Measurements from ENCODE around the gene RPP14. TPM values are rescaled to one million over a fixed set of nuclear protein-coding genes. Genes with fewer than 3 reads are reported as not detected.

Gene RPP14
- total and polyA plus RNA-seq, 2 of the 4 experiments (the other 2 are of a cell fraction), result 6.6 to 7.8 TPM

- Histone ChIP-seq H3K56ac (ENCODE audit: extremely low read depth, insufficient read depth, low read length) (no peak overlapping the region), H3K79me1 (ENCODE audit: low read depth in 1 of 2, low read length in 2 of 2) (no peaks in the 10 kb centered on the region), H3K9me1 (ENCODE audit: insufficient read depth, low read length) (no peaks in the 10 kb centered on the region; the same call in 1 of the 2 replicates), H3K36me3 (ENCODE audit: control insufficient read depth, insufficient read depth, low read length) (peaks cover 3% of the 10 kb centered on the region; the same call in 1 of the 2 replicates), H3K14ac (replicated peaks; ENCODE audit: low read depth, low read length) (no peak overlapping the region), H3K27me3 (ENCODE audit: control insufficient read depth, insufficient read depth, low read length) (peaks cover 11% of the 10 kb centered on the region; the same call in 1 of the 2 replicates), H3K9ac (ENCODE audit: low read depth, low read length) (no peak overlapping the region), H3K23ac (ENCODE audit: low read depth, low read length) (no peak overlapping the region), H3K27ac (ENCODE audit: insufficient read depth, low read length) (no peak overlapping the region), H4K91ac (ENCODE audit: insufficient read depth, low read depth, low read length) (no peak overlapping the region), H4K8ac (ENCODE audit: low read depth in 2 of 2, low read length in 2 of 2) (no peak overlapping the region), H2AFZ (replicated peaks; ENCODE audit: low read length, poor library complexity) (no peak overlapping the region), H2BK20ac (ENCODE audit: low read depth, low read length) (no peak overlapping the region), H2BK15ac (ENCODE audit: low read depth, low read length) (no peak overlapping the region), H3K9me3 (ENCODE audit: control insufficient read depth, insufficient read depth, low read length) (peaks cover 4% of the 10 kb centered on the region), H3K4me3 (ENCODE audit: insufficient read depth, low read depth, low read length) (no peak overlapping the region), H2AK9ac (replicated peaks; ENCODE audit: low read depth, low read length, poor library complexity) (no peak overlapping the region), H4K5ac (ENCODE audit: low read depth, low read length) (no peak overlapping the region), H4K20me1 (ENCODE audit: insufficient read depth, low read length) (no peaks in the 10 kb centered on the region), H2AK5ac (ENCODE audit: low read depth, low read length) (no peak overlapping the region), H3K4ac (ENCODE audit: low read depth, low read length) (no peak overlapping the region), H2BK120ac (ENCODE audit: low read depth, low read length) (no peak overlapping the region), H3K4me2 (ENCODE audit: low read depth, low read length) (no peak overlapping the region), H3K18ac (ENCODE audit: low read depth, low read length) (no peak overlapping the region), H2BK5ac (ENCODE audit: low read depth, low read length, poor library complexity, severe bottlenecking) (no peak overlapping the region), H3K4me1 (ENCODE audit: control insufficient read depth, insufficient read depth, low read length) (no peaks in the 10 kb centered on the region)
- ChIA-PET POLR2A (ENCODE audit: unreplicated experiment) (no interaction called here), CTCF (interaction anchor here (0.5 kb wide), 1 partner anchor 267 kb away, joined by 3 read pairs; no protein-coding TSS in a partner anchor)
- DNase-seq (no peak), ATAC-seq (ENCODE audit: low read depth) (no peak)
- no TSS peak for BruUV-seq (replicated peaks)
- in situ Hi-C loops (cut with MboI; ENCODE audit: low sequenced_read_pairs) (no loop called here), intact Hi-C loops (cut with micrococcal nuclease) (loop anchor here (5.0 kb wide), 1 partner anchor 429 kb away; no protein-coding TSS in a partner anchor), dilution Hi-C loops (cut with HindIII; ENCODE audit: low sequenced_read_pairs, unreplicated experiment) (no loop called here)
- WGBS, 2 experiments (ENCODE audit: extremely low coverage in 2 of 2, insufficient read length in 1 of 2), result no CpG with 5 or more reads among the region's 5 CpGs
- TF ChIP-seq MAZ (IDR thresholded peaks at IDR 0.05; ENCODE audit: borderline replicate concordance, low read depth, low read length) (no peak), NFE2L2 (IDR thresholded peaks at IDR 0.05; ENCODE audit: low read depth, low read length) (no peak), FOS (IDR thresholded peaks at IDR 0.05; ENCODE audit: low read depth, low read length) (no peak), POLR2A (IDR thresholded peaks at IDR 0.05; ENCODE audit: low read depth, low read length) (no peak), ELK1 (IDR thresholded peaks at IDR 0.05; ENCODE audit: borderline replicate concordance, low read depth, low read length) (no peak), SMC3 (IDR thresholded peaks at IDR 0.05; ENCODE audit: low read depth, low read length) (no peak), CTCF (conservative IDR thresholded peaks at IDR 0.05; ENCODE audit: low read depth, low read length) (no peak), MAFK (IDR thresholded peaks at IDR 0.05; ENCODE audit: low read depth, low read length) (no peak), CHD1 (IDR thresholded peaks at IDR 0.05; ENCODE audit: low read depth, low read length) (no peak), MXI1 (IDR thresholded peaks at IDR 0.05; ENCODE audit: borderline replicate concordance, low read depth, low read length) (no peak), CEBPB (IDR thresholded peaks at IDR 0.05; ENCODE audit: low read depth, low read length) (no peak), RCOR1 (IDR thresholded peaks at IDR 0.05; ENCODE audit: insufficient replicate concordance, low read length) (no peak), RAD21 (IDR thresholded peaks at IDR 0.05; ENCODE audit: low read length) (no peak), USF2 (IDR thresholded peaks at IDR 0.05; ENCODE audit: low read depth, low read length) (no peak), RFX5 (IDR thresholded peaks at IDR 0.05; ENCODE audit: low read depth, low read length) (no peak), BHLHE40 (IDR thresholded peaks at IDR 0.05; ENCODE audit: low read depth, low read length) (no peak)
Observed at GRCh38 chr3:58296269-58296668, 9.8 kb upstream of the RPP14 start.
